ENCODE measurements around the gene EPB41.
A peak's percentile ranks its signal among the peaks of the same experiment; 100 is the strongest.
"Not testable (repeated sequence)": the region's sequence is repeated elsewhere in the genome, so short reads cannot be mapped to it uniquely, and the experiment has no call there.

The EPB41 gene

GRCh38 chr1:29112705-29113412 is 198.5 kb downstream of the EPB41 start:
- DNase-seq (ENCODE audit: low read depth): no peak

- DNase-seq (ENCODE audit: low read depth): no peak
These were observed 199.2 kb downstream of the EPB41 start for GRCh38 chr1:29113413-29114117.

GRCh38 chr1:29114654-29115053 is 200.3 kb downstream of the EPB41 start:
- DNase-seq (ENCODE audit: low read depth): no peak

GRCh38 chr1:29117381-29117780 is 203.0 kb downstream of the EPB41 start:
- DNase-seq (ENCODE audit: low read depth): no peak

GRCh38 chr1:29119121-29119929 is 205.0 kb downstream of the EPB41 start:
- no peak for DNase-seq (ENCODE audit: low read depth)

- DNase-seq (ENCODE audit: low read depth): no peak
These were observed 206.0 kb downstream of the EPB41 start for GRCh38 chr1:29120367-29120766.

- no peak for DNase-seq (ENCODE audit: low read depth)
These were observed 206.6 kb downstream of the EPB41 start for GRCh38 chr1:29120947-29121485.

- DNase-seq (ENCODE audit: low read depth): no peak
These were observed 207.2 kb downstream of the EPB41 start for GRCh38 chr1:29121516-29121935.

- DNase-seq (ENCODE audit: low read depth): no peak
These were observed 207.7 kb downstream of the EPB41 start for GRCh38 chr1:29121936-29122681.

- peak; percentile 77 for DNase-seq (ENCODE audit: low read depth)
These were observed 208.3 kb downstream of the EPB41 start for GRCh38 chr1:29122682-29123052.

GRCh38 chr1:29123053-29123886 is 208.9 kb downstream of the EPB41 start:
- no peak for DNase-seq (ENCODE audit: low read depth)

- DNase-seq (ENCODE audit: low read depth): no peak
These were observed 209.6 kb downstream of the EPB41 start, which contains the start of gene TMEM200B for GRCh38 chr1:29123887-29124365. TSS of gene TMEM200B (minus strand) at chr1:29123903. CDS start at chr1:29121828, 2,075 bp downstream.

GRCh38 chr1:29124366-29125236 is 210.2 kb downstream of the EPB41 start:
- DNase-seq (ENCODE audit: low read depth): peak; percentile 63

- no peak for DNase-seq (ENCODE audit: low read depth)
These were observed 210.9 kb downstream of the EPB41 start for GRCh38 chr1:29125237-29125641.

- DNase-seq (ENCODE audit: low read depth): no peak
These were observed 211.4 kb downstream of the EPB41 start for GRCh38 chr1:29125788-29126187.

GRCh38 chr1:29126198-29126597 is 211.8 kb downstream of the EPB41 start:
- no peak for DNase-seq (ENCODE audit: low read depth)

GRCh38 chr1:29128739-29129138 is 214.4 kb downstream of the EPB41 start:
- DNase-seq (ENCODE audit: low read depth): no peak

GRCh38 chr1:29129916-29130315 is 215.5 kb downstream of the EPB41 start:
- DNase-seq (ENCODE audit: low read depth): no peak

GRCh38 chr1:29131056-29131455 is 216.7 kb downstream of the EPB41 start:
- DNase-seq (ENCODE audit: low read depth): not testable (repeated sequence)

Measured in fibroblast of the conjunctiva (primary cell).